Mucosa of rectum (tissue), 2 donors: ENCODE measurements around the gene ASTN2.
"Not testable (repeated sequence)": the region's sequence is repeated elsewhere in the genome, so short reads cannot be mapped to it uniquely, and the experiment has no call there.

Source experiments
- H3K27ac ChIP-seq, 2 donors: one replicate each; pipeline ENCODE4 v1.7.0; 2013; ENCODE audit warnings: inconsistent platforms in 2 of 2, low read depth in 2 of 2, low read length in 2 of 2
- H3K27me3 ChIP-seq, 2 donors: one replicate each; pipeline ENCODE4 v1.7.0; 2013; ENCODE audit warnings: low read length in 2 of 2; ENCODE audit not compliant: control insufficient read depth in 2 of 2, insufficient read depth in 2 of 2
- H3K36me3 ChIP-seq, 2 donors: one replicate each; pipeline ENCODE4 v1.7.0; 2013; ENCODE audit warnings: low read length in 2 of 2; ENCODE audit not compliant: control insufficient read depth in 2 of 2, insufficient read depth in 2 of 2
- H3K4me1 ChIP-seq, 2 donors: one replicate each; pipeline ENCODE4 v1.7.0; 2013; ENCODE audit warnings: low read length in 2 of 2, mild to moderate bottlenecking in 1 of 2; ENCODE audit not compliant: control insufficient read depth in 2 of 2, insufficient read depth in 2 of 2
- H3K4me3 ChIP-seq, 2 donors: one replicate each; pipeline ENCODE4 v1.7.0; 2013; ENCODE audit warnings: low read length in 2 of 2
- H3K9ac ChIP-seq, 2 donors: one replicate each; pipeline ENCODE4 v1.7.0; 2013; ENCODE audit warnings: low read length in 2 of 2, low read depth in 1 of 2, mild to moderate bottlenecking in 1 of 2
- H3K9me3 ChIP-seq, 2 donors: one replicate each; pipeline ENCODE4 v1.7.0; 2013; ENCODE audit warnings: low read length in 2 of 2; ENCODE audit not compliant: control insufficient read depth in 2 of 2
- donor health status: healthy.
- donor health status: Normal muscosa, but diverticular disease.

ASTN2 gene

DNA sequence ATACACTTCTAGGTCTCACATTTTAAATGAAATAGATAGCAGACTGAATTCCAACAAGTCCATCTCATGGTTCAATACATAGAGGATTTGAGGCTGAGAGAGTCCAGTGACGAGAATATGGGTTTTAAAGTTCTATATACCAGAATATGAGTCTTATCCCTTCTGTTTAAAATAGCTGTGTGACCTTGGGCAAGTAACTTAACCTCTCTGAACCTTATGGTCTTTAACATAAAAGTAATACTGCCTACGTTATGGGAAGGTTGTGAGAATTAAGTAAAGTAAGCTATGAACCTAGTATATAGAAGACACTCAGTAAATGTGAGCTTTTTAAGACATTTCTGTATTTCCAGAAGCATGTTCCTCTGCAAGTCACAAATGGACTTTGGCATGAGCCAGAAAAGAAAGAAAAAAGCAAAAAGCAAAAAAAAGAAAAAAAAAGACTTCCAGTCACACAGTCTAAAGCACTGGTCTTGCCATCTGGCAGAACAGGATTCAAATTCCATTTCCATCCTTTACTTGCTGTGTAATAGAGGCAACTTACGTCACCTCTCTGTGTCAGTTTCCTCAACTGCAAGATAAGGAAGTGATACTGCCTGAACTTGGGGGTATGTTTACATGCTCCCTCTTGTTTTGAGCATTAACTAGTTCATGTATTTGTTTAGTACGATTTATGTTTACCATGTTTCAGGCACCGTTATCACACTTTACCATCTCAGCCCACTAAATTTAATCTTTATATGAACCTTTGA lies 479.5 kb downstream of the ASTN2 start:
- H3K27me3 ChIP-seq, result peaks cover 0 to 2% of the 10 kb centered on the region in 2 donors
- H3K9ac ChIP-seq, result no peak overlapping the region
- H3K9me3 ChIP-seq, result no peaks in the 10 kb centered on the region
- H3K4me1 ChIP-seq, result no peaks in the 10 kb centered on the region
- H3K27ac ChIP-seq, result no peak overlapping the region
- H3K36me3 ChIP-seq, result no peaks in the 10 kb centered on the region
- H3K4me3 ChIP-seq, result no peak overlapping the region

DNA sequence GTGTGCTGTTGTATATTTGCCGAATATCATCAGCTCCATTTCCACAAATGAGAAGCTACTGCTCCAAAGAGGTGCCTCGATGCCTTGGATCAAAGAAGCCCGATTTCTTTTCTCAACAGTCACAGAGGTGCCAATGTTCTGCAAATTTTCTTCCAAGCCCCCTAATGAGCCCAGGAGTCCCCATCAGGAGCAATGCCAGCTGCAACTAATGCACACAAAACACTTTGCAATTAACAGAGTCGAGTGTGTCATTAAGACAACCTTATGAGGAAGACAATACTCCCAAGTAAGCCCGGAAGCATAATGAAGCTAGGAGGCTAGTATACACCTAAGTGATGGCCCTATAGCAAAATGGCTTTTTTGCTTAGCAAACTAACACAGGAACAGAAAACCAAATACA lies 480.7 kb downstream of the ASTN2 start:
- H3K9ac ChIP-seq, result no peak overlapping the region
- H3K4me1 ChIP-seq, result no peaks in the 10 kb centered on the region
- H3K36me3 ChIP-seq, result no peaks in the 10 kb centered on the region
- H3K27ac ChIP-seq, result no peak overlapping the region
- H3K4me3 ChIP-seq, result no peak overlapping the region
- H3K9me3 ChIP-seq, result no peaks in the 10 kb centered on the region
- peaks cover 0 to 3% of the 10 kb centered on the region in 2 donors for H3K27me3 ChIP-seq

DNA sequence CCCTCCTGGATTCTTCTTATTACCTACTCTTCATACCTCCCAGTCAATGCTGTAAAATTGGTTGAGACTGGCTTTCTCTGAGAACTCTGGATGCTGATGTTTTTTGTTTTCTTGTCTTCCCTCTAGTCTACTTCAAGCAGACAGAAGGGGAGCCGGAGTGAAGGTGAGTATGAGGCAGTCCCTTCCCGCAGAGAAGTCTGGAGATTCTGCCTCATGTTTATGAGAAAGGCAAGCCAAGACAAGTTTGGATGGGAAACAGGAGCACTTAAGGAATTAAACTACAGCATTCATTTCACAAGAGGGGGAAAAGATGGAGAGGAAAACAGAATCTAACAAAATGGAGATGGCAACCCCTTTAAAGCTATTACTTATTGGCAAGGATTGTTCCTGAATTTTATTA lies 481.6 kb downstream of the ASTN2 start:
- Histone ChIP-seq H3K9me3 (no peaks in the 10 kb centered on the region), H3K27ac (no peak overlapping the region), H3K4me3 (no peak overlapping the region), H3K4me1 (no peaks in the 10 kb centered on the region), H3K27me3 (peaks cover 0 to 5% of the 10 kb centered on the region in 2 donors), H3K36me3 (no peaks in the 10 kb centered on the region), H3K9ac (no peak overlapping the region)

DNA sequence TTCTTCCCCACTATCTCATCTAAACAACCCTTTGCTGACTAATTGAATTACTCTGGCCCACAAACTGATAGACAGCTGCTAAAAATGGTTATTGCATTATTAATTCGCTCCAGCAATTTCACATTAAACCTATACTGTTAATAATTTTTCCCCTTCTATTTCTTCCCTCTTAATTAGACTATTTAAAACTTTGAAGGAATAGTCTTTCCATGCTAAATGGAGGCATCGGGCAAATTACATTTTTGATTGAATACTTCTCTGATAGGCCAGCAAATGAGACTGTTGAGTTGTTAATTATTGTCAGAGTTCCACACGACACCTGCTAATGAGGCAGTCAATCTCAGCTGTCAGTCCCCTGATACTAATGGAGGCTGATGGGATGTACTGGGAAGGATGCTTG lies 485.2 kb downstream of the ASTN2 start:
- Histone ChIP-seq H3K9me3 (no peaks in the 10 kb centered on the region), H3K27ac (no peak overlapping the region), H3K4me1 (no peaks in the 10 kb centered on the region), H3K4me3 (no peak overlapping the region), H3K27me3 (peaks cover 0 to 5% of the 10 kb centered on the region in 2 donors), H3K9ac (no peak overlapping the region), H3K36me3 (no peaks in the 10 kb centered on the region)

DNA sequence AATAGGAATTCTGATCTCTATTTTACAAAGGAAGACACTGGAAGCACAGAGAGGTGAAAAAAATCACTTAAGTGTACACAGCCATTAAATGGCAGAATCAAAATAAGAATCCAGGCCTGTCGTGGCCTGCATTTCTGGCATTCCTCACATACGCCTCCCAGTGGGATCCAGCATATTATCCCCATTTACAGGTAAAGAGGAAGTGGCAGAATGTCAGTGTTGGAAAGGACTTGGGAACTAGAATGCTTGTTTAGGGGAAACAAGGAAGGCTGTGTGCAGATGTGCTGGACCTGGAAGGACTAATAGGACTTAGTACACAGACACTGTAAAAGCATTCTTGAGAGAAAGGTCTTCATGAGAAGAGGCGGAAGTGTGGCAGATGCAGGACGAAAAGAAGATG lies 486.0 kb downstream of the ASTN2 start:
- Histone ChIP-seq H3K9ac (no peak overlapping the region), H3K4me3 (no peak overlapping the region), H3K4me1 (no peaks in the 10 kb centered on the region), H3K27ac (no peak overlapping the region), H3K36me3 (no peaks in the 10 kb centered on the region), H3K9me3 (no peaks in the 10 kb centered on the region), H3K27me3 (peaks cover 0 to 5% of the 10 kb centered on the region in 2 donors)

DNA sequence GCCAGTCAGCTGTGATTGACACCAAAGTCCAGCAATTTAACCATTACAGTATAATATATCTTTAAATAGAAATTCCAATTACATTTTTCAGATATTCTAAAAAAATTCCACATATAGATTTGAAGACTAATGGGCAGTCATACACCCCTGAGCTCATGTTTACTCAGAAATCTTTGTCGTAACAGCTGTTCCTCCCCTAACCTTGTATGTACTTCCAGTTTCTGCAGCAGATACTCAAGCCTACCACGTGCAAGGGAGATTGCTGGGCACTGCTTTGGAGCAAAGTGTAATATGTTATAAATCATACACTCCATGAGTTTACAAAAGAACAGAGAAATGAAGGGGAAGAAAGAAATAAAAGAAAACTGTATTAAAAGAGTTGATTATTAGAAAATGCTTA lies 486.6 kb downstream of the ASTN2 start:
- H3K4me3 ChIP-seq, result no peak overlapping the region
- no peak overlapping the region for H3K27ac ChIP-seq
- no peak overlapping the region for H3K9ac ChIP-seq
- no peaks in the 10 kb centered on the region for H3K4me1 ChIP-seq
- H3K36me3 ChIP-seq, result no peaks in the 10 kb centered on the region
- no peaks in the 10 kb centered on the region for H3K9me3 ChIP-seq
- H3K27me3 ChIP-seq, result peaks cover 0 to 5% of the 10 kb centered on the region in 2 donors

DNA sequence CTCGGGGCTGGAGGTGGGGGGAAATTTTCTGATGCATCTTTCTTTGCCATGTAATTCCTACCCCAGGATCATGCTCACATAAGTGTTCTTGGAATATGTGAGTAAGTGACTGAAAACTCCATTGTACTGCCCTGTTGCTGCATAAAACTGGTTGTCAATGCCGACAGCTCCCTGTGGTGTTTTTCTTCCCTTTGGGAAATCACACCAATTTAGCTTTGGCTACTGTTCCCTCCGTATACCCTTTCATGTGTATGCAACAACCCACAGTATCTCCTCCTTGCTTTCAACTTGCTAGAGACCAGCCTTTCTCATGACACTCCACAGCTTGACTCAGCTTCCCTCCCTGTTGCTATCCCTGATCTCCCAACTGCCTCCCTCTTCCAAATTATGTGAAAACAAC lies 487.1 kb downstream of the ASTN2 start:
- no peak overlapping the region for H3K27ac ChIP-seq

DNA sequence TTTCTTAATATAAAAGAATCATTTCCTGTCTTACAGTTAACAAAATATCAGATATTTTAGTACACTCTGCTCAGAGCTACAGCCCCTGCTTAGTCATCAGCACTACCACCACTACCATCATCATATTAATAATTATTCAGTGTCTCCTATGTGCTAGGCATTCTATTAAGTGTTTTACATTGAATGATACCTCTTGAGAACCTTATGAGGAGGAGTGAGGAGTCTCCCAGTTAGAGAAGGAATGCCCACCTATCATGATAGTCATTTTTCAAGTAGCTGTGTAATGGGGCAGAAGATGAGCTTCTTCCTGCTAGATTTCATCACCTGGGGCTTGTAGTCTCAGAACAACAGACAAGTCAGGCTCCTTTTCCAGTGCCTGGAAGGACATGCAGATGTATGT lies 489.7 kb downstream of the ASTN2 start:
- no peak overlapping the region for H3K27ac ChIP-seq

More for the DNA sequence above, 487.1 kb downstream of the ASTN2 start:
- Histone ChIP-seq H3K4me1 (no peaks in the 10 kb centered on the region), H3K27me3 (peaks cover 0 to 5% of the 10 kb centered on the region in 2 donors), H3K4me3 (no peak overlapping the region), H3K9ac (no peak overlapping the region), H3K36me3 (no peaks in the 10 kb centered on the region), H3K9me3 (no peaks in the 10 kb centered on the region)

DNA sequence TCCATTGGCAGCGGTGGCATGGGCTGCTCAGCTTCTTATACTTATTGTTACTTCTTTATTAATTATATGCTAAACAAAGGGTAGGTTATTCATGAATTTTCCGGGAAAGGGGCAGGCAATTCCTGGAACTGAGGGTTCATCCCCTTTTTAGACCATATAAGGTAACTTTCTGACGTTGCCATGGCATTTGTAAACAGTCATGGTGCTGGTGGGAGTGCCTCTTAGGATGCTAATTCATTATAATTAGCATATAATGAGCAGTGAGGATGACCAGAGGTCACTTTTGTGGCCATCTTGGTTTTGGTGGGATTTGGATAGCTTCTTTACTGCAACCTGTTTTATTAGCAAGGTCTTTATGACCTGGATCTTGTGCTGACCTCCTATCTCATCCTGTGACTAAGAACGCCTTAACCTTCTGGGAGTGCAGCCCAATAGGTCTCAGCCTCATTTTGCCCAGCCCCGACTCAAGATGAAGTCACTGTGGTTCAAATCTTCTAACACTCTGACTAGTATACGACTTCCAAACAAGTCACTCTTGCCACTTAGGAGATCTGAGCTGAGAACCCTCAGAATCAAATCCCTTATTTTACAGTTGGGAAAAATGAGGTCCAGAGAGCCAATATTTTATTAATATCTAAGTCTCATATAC lies 490.3 kb downstream of the ASTN2 start:
- Histone ChIP-seq H3K36me3 (no peaks in the 10 kb centered on the region), H3K27me3 (peaks cover 0 to 2% of the 10 kb centered on the region in 2 donors), H3K4me3 (no peak overlapping the region), H3K4me1 (no peaks in the 10 kb centered on the region), H3K9me3 (no peaks in the 10 kb centered on the region), H3K9ac (no peak overlapping the region), H3K27ac (no peak overlapping the region)

More for the DNA sequence above, 489.7 kb downstream of the ASTN2 start:
- H3K9me3 ChIP-seq, result no peaks in the 10 kb centered on the region
- H3K4me1 ChIP-seq, result no peaks in the 10 kb centered on the region
- peaks cover 0 to 2% of the 10 kb centered on the region in 2 donors for H3K27me3 ChIP-seq
- H3K9ac ChIP-seq, result no peak overlapping the region
- no peak overlapping the region for H3K4me3 ChIP-seq
- no peaks in the 10 kb centered on the region for H3K36me3 ChIP-seq

DNA sequence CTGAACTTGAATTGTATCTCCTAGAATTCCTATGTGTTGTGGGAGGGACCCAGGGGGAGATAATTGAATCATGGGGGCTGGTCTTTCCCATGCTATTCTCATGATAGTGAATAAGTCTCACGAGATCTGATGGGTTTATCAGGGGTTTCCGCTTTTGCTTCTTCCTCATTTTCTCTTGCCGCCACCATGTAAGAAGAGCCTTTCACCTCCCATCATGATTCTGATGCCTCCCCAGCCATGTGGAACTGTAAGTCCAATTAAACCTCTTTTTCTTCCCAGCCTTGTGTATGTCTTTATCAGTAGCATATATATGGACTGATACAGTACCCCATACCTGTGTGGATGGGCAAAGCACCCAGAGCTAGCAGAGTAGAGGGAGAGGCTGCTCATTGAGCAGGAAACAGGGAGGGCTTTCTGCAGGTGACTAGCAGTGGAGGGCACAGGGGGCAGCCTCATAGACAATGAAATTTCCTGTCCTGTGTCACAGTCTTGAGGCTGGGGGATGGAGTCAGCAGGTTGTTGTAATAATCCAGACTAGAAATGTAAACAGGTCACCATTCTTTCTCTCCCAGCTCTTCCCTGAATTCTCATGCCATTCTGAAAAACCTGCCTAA lies 496.9 kb downstream of the ASTN2 start:
- not testable (repeated sequence) for H3K27me3 ChIP-seq, H3K4me1 ChIP-seq, H3K9me3 ChIP-seq, H3K27ac ChIP-seq, H3K36me3 ChIP-seq, H3K4me3 ChIP-seq, H3K9ac ChIP-seq
